ENCODE results near the gene PRPH2.

- TF ChIP-seq CTCF (IDR thresholded peaks at IDR 0.05) (no peak), ZFX (IDR thresholded peaks at IDR 0.05; ENCODE audit: borderline replicate concordance) (no peak)
These were observed 34.1 kb downstream of the PRPH2 start for GRCh38 chr6:42688281-42688680.
